Activated CD4-positive, CD25-positive, alpha-beta regulatory T cell treated with anti-CD3 and anti-CD28 coated beads, Interleukin-2, amount 50 U/mL, for 16 hours (primary cell): ENCODE measurements around the gene UNK.
"Not testable (repeated sequence)": the region's sequence is repeated elsewhere in the genome, so short reads cannot be mapped to it uniquely, and the experiment has no call there.

Experiments
- DNase-seq: peaks from one replicate; pipeline ENCODE4 v3.0.0-alpha.2; 2020; ENCODE audit warnings: low read depth, low spot score

Gene UNK

GRCh38 chr17:75754378-75755204, 30.0 kb upstream of the UNK start:
- no peak for DNase-seq

GRCh38 chr17:75755205-75755901, 29.3 kb upstream of the UNK start:
- no peak for DNase-seq

GRCh38 chr17:75755990-75756389, 28.6 kb upstream of the UNK start:
- no peak for DNase-seq

- DNase-seq: no peak
These were observed 28.0 kb upstream of the UNK start for GRCh38 chr17:75756451-75757085.

- DNase-seq: no peak
These were observed 27.4 kb upstream of the UNK start for GRCh38 chr17:75757086-75757681.

GRCh38 chr17:75758131-75758905, 26.3 kb upstream of the UNK start:
- no peak for DNase-seq

DNA sequence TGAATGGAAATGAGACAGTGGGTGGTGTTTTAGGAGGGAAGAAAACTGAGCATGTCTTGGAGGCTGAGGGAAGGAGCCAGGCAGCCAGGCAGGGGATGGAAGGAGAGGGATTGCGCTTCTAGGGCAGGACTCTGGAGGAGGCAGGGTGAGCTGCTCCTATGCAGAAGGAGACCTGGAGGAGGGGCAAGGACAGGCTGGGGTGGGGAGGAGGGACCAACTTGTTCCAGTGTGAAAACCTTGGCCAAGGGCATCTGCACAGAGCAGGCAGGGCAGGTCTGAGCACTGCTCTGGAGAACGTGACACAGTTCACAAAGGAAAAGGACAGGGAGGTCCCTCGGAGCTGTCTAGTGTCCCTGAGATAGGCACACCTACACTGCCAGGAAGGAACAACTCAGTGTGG, 25.1 kb upstream of the UNK start:
- DNase-seq: no peak

DNA sequence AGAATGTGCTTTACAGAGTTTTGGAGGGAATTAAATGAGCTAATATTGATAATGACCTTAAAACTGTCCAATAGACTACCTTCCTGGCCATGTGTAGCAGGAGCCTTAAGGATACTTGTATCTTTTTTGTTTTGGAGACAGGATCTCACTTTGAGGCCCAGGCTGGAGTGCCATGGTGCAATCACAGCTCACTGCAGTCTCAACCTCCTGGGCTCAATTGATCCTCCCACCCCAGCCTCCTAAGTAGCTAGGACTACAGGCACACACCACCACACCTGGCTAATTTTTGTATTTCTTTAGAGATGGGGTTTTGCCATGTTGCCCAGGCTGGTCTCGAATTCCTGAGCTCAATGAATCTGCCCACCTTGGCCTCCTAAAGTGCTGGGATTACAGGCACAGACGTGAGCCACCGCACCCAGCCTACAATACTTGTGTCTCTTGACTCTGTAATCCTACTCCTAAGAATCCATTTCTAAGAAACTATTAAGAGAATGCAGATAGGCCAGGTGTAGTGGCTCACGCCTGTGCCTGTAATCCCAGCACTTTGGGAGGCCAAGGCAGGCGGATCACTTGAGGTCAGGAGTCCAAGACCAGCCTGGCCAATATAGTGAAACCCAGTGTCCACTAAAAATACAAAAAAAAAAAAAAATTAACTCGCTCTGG, 24.5 kb upstream of the UNK start:
- DNase-seq: not testable (repeated sequence)

DNA sequence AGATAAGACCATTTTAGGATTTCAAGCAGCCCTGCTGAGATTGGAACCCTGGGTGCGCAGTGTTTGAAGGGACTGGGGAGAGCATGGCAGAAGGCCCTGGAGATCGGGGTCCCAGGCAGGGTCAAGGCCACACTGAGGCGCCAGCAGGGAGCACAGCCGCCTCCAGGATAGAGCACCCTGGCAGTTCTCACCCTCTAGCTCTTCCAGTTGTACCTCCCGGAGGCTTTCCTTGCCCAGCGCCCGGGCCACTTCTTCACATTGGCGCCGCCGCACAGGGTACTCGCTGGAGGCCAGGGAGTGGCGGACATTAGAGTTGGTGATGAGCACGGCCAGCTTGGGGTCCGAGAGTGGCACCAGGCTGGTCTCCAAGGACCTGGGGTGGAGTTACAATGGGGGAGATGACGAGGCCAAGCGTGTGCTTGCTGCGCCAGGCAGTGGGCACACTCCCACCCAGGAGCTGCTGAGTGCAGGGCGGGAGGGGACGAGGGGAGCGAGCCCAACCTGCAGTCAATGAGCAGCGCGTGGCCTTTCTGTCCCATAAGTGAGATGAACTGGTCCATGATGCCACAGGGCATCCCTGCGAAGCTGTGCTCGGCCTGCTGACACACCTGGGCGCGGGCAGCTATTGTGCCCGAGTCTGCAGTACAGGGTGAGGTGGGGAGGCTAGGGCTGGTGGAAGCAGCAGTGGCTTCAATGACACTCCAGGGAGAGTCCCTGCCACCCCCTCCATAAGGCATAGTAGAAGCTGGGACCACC, 21.9 kb upstream of the UNK start:
- no peak for DNase-seq

- DNase-seq: no peak
These were observed 21.4 kb upstream of the UNK start for GRCh38 chr17:75763269-75763607.

- no peak for DNase-seq
These were observed 20.8 kb upstream of the UNK start for GRCh38 chr17:75763613-75764416.

DNA sequence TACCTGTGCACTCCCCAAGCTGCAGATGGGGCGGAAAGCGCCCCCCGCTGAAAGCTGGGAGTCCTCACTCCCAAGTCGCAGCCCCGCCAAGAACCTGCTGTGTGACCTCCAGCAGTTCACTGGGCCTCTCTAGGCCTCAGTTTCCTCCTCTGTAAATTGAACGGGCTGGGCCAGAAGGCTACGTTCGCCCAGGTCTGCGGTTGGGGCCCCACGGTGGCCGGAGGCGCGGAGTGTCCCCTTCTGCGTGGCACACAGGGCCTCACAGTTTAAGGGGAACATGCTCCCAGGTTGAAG, 20.2 kb upstream of the UNK start:
- no peak for DNase-seq

GRCh38 chr17:75764711-75765421, 19.7 kb upstream of the UNK start, which contains the start of gene GALK1:
TSS of gene GALK1 (minus strand) at chr17:75765192. CDS start at chr17:75765136, 56 bp downstream.
- no peak for DNase-seq

DNA sequence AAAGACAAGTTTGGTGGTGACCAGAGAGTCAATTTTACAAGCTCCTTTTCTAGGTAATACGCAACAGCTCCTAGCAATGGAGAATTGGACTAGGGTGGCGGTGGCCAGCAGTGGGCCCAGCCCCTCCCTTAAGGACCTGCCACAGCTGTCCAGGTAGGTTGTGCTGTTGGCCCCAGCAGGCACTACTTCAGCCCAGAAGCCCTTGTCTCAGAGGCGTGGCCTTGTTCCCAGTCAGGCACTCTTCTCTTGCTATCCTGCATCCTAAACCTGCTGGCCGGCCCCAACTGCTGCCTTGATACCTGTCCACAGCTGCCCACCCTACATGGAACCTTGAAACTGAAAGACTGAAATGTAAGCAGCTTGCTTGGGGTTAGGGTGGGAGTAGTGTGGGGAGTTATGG, 18.6 kb upstream of the UNK start:
- no peak for DNase-seq

GRCh38 chr17:75767881-75768280, 16.7 kb upstream of the UNK start:
- DNase-seq: no peak

- DNase-seq: no peak
These were observed 15.1 kb upstream of the UNK start for GRCh38 chr17:75769536-75769935.

DNA sequence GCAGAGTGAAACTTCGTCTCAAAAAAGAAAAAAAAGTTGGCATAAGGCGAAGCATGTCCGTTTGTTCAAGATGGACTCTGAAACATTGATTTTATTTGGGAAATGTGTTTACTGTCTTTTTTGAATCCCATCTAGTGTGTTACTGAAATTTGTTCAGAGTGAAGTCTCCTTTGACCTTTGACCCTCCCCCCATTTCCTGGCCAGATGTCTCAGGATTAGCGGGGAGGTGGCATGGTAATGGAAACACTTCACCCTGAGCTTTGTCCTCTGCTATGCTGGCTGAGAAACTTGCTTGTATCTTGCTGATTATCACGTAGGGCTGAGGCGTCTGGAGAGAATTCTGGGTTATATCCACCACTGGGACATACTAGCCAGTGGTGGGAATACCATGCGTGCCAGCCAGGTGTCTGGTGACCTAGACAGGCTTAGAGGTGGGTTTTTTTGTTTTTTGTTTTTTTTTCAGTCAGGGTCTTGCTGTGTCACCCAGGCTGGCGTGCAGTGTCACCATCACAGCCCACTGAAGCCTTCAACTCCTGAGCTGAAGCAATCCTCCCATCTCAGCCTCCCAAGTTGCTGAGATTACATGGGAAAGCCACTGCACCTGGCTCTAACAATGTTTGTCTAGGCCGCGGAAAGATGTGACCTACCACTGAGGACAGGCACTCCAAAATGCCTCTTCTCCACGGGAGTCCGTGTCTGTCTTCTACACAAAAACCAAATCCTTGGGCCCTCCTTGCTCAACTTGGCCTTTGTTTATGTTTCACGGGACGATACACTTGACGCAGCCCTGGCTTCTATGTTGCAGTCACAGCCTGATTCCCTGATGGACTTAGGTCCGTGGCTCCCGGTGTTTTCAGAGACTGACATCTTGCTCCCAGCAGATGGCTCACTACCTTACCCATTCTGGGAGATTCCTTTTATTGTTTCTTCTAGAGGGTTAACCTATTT, 13.0 kb upstream of the UNK start:
- DNase-seq: no peak
